ENCODE data around the gene LTBR. TPM values are rescaled to one million over a fixed set of nuclear protein-coding genes. Genes with fewer than 3 reads are reported as not detected.

LTBR gene
- 95.6 and 108 TPM in 2 replicates for total RNA-seq

DNA sequence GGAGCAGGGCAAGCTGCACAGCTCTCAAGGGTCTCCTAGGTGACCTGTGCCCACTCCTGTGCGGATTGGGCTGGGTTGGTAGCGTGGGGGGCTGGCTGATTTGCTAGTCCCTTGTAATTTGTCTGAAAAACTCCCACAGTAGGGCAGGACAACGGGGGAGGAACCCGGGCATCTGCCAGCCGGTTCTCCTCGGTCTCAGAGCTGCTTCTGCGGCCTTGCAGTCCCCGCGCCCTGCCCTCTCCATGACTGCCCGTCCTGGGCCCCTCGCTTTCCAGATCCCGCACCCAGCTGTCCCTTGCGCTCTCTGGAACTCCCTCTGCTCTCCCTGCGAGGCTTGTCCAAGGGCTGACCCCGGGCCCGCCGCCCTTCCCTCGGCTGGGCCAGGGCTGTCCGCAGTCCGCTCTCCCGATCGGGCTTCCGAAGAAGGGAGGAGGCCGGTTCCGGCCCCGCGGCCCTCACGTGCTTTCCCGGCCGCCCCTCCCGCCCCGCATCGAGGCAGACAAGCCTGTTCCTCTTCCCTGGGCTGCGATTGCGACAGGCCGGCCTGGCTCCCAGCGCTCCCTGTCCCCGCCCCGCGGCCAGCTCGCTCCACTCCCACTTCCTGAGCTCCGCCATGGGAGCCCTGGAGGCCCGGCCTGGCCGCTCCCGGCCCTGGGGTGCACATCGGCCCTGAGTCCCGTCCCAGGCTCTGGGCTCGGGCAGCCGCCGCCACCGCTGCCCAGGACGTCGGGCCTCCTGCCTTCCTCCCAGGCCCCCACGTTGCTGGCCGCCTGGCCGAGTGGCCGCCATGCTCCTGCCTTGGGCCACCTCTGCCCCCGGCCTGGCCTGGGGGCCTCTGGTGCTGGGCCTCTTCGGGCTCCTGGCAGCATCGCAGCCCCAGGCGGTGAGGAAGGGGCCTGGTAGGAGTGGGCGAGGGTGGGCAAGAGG lies at the start of gene LTBR:
LTBR (plus strand) TSS at position 591 of the 927 bp plus-strand sequence; CDS start at position 788, 197 bp downstream.

DNA sequence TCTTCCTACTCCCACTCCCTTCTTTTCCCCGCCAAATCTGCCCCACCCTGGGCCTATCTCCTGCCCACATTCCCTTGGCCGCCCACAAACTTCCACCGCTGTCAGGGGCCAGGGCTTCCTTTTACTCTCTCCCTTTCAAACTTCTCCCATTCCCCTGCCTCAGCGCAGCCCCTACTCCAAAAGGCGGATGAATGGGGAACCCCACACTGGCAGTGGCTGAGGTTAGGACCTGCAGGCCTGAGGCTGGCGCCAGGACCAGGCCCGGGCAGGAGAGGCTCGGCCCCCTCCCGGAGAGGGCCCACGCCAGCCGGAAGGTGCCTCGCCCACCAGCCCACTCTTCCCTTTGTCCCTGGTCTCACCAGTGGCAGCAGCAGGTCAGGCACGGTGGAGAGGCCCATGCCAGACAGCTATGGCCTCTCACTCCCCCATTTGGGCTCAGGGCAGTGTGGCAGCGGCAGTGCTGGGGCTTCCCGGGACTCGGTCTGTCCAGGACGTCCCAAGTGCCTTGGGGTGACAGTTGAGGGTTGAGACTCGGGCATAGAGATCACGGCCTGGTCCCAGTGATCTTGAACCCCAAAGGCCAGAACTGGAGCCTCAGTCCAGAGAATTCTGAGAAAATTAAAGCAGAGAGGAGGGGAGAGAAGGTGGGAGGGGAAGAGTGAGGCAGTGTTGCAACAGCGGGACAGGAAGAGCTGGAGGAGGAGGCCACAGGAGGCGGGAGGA lies 42.4 kb upstream of the LTBR start, which contains the start of gene TNFRSF1A:
TNFRSF1A (minus strand) TSS at position 660 of the 723 bp plus-strand sequence; CDS start at position 398, 262 bp downstream.

DNA sequence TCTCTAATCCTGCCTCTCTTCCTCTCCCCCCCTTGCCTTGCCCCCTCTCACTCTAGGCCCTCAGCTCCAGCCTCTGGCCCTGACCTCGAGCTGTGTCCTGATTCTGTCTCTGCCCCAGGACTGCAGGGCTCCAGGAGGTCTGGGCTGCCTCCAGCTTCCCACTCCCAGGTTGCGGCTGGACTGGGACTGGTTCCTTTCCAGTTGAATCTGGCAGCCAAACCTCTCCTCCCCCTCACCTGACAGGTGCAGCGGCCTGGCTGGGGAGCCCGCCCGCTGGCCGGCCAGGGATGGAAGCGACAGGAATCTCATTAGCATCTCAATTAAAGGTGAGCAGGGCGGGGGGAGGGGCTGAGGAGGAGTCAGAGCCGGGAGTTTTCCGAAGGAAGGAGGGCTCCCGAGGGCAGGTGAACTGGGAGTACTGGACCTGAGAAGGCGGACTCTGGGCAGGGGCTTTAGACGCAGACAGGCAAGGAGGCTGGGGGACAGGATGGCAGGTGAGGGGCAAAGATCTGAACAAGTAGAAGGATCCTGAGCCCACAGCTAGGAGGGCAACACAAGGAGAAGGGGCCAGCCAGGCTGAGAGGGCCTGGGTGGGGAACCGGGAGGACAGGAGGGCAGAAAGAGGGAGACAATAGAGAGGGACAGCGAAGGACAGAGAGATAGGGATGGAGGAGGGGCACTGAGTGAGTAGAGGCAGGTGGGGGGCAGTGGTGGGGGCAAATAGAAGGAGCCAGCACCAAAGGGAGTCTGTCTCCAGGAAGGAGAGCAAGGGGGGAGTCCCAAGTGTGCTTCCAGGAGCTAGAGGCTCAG lies 8.5 kb upstream of the LTBR start, which contains the start of gene SCNN1A:
SCNN1A (minus strand) TSS at position 295 of the 810 bp plus-strand sequence. CDS start 780 bp downstream, outside the sequence.

Small RNA genes within 50 kb of the gene (small RNA-seq; reads per million reads assigned to genes)
- gene RN7SL391P = not detected

Other genes starting within 250 kb of the LTBR start
- gene CD9, start 183.8 kb upstream of the LTBR start, total RNA-seq = 117 and 128 TPM in 2 replicates
- gene PLEKHG6, start 73.5 kb upstream of the LTBR start, total RNA-seq = under 0.01 and 0.20 TPM in 2 replicates
- 236 and 316 TPM in 2 replicates for gene TNFRSF1A, start 42.1 kb upstream of the LTBR start, total RNA-seq
- gene SCNN1A, start 8.6 kb upstream of the LTBR start, total RNA-seq = under 0.01 TPM in 2 replicates
- gene CD27, start 60.8 kb downstream of the LTBR start, total RNA-seq = not detected in 2 replicates
- gene TAPBPL, start 67.9 kb downstream of the LTBR start, total RNA-seq = 3.9 and 6.2 TPM in 2 replicates
- gene VAMP1, start 86.5 kb downstream of the LTBR start, total RNA-seq = 3.9 and 9.2 TPM in 2 replicates
- gene MRPL51, start 109.1 kb downstream of the LTBR start, total RNA-seq = 75.3 and 87.5 TPM in 2 replicates
- gene NCAPD2, start 109.9 kb downstream of the LTBR start, total RNA-seq = 70.9 and 92.9 TPM in 2 replicates
- gene GAPDH, start 150.4 kb downstream of the LTBR start, total RNA-seq = 8,341 and 11,860 TPM in 2 replicates
- 11.0 and 14.5 TPM in 2 replicates for gene IFFO1, start 171.9 kb downstream of the LTBR start, total RNA-seq
- 22.4 and 33.8 TPM in 2 replicates for gene NOP2, start 184.1 kb downstream of the LTBR start, total RNA-seq
- 165 and 208 TPM in 2 replicates for gene CHD4, start 223.2 kb downstream of the LTBR start, total RNA-seq